ENCODE data around the gene S100A10. TPM values are rescaled to one million over a fixed set of nuclear protein-coding genes. Genes with fewer than 3 reads are reported as not detected.

Gene S100A10
- total RNA-seq, 4 donors from 2014 or later, result 127 to 351 (median 161) TPM

GRCh38 chr1:152001631-152002584 lies 8.2 kb upstream of the S100A10 start:
- peak in 2 of 3 donors; percentile 87 to 88 for TF ChIP-seq CTCF (IDR thresholded peaks at IDR 0.05)
- ATAC-seq (ENCODE audit: low FRiP score), result peak; percentile 96
- DNase-seq (ENCODE audit: low spot score), result peak; percentile 94

GRCh38 chr1:152000964-152001630 lies 7.4 kb upstream of the S100A10 start:
- TF ChIP-seq CTCF (IDR thresholded peaks at IDR 0.05), result no peak
- DNase-seq (ENCODE audit: low spot score) (no peak), ATAC-seq (ENCODE audit: low FRiP score) (peak; percentile 52)

GRCh38 chr1:151998611-151999362 lies 5.1 kb upstream of the S100A10 start:
- no peak for ATAC-seq (ENCODE audit: low FRiP score)
- no peak for TF ChIP-seq CTCF (IDR thresholded peaks at IDR 0.05)
- no peak for DNase-seq (ENCODE audit: low spot score)

GRCh38 chr1:151997284-151997570 lies 3.6 kb upstream of the S100A10 start:
- ATAC-seq (ENCODE audit: low FRiP score) (no peak), DNase-seq (ENCODE audit: low spot score) (no peak)
- TF ChIP-seq CTCF (IDR thresholded peaks at IDR 0.05), result no peak

GRCh38 chr1:151995774-151996173 lies 2.1 kb upstream of the S100A10 start:
- TF ChIP-seq CTCF (IDR thresholded peaks at IDR 0.05), result no peak
- no peak for ATAC-seq (ENCODE audit: low FRiP score)

GRCh38 chr1:151994956-151995355 lies 1.3 kb upstream of the S100A10 start:
- DNase-seq (ENCODE audit: low spot score) (no peak), ATAC-seq (ENCODE audit: low FRiP score) (peak; percentile 30)
- TF ChIP-seq CTCF (IDR thresholded peaks at IDR 0.05), result no peak

More at GRCh38 chr1:151995774-151996173, 2.1 kb upstream of the S100A10 start:
- no peak for DNase-seq (ENCODE audit: low spot score)
